NCI-H146 treated with DMSO at 0.1 percent for 48 hours (cell line): ENCODE data around the gene CADM3.

Experiments
- DNase-seq: peaks from one replicate; lab custom pipeline; 2025; ENCODE audit not compliant: unreplicated experiment; lab: John Stamatoyannopoulos, UW

CADM3 gene

GRCh38 chr1:159204161-159205141 lies 33.0 kb downstream of the CADM3 start, which contains the start of gene ACKR1:
ACKR1 (plus strand) TSS chr1:159204875; CDS start chr1:159204960, 85 bp downstream.
- DNase-seq: no peak

GRCh38 chr1:159205225-159205624 lies 33.8 kb downstream of the CADM3 start:
- no peak for DNase-seq

- no peak for DNase-seq
Measured at GRCh38 chr1:159206110-159206509, 34.7 kb downstream of the CADM3 start.

- no peak for DNase-seq
Measured at GRCh38 chr1:159207080-159207479, 35.7 kb downstream of the CADM3 start.

GRCh38 chr1:159207774-159208173 lies 36.4 kb downstream of the CADM3 start:
- DNase-seq: no peak

GRCh38 chr1:159208175-159208825 lies 36.9 kb downstream of the CADM3 start:
- DNase-seq: no peak

- DNase-seq: no peak
Measured at GRCh38 chr1:159209061-159209460, 37.6 kb downstream of the CADM3 start.

GRCh38 chr1:159211331-159212136 lies 40.1 kb downstream of the CADM3 start:
- DNase-seq: no peak

GRCh38 chr1:159212596-159212995 lies 41.2 kb downstream of the CADM3 start:
- no peak for DNase-seq

GRCh38 chr1:159214149-159214760 lies 42.8 kb downstream of the CADM3 start:
- DNase-seq: no peak

- no peak for DNase-seq
Measured at GRCh38 chr1:159218649-159219636, 47.5 kb downstream of the CADM3 start.

GRCh38 chr1:159222075-159222865 lies 50.9 kb downstream of the CADM3 start:
- no peak for DNase-seq

GRCh38 chr1:159223004-159223403 lies 51.6 kb downstream of the CADM3 start:
- no peak for DNase-seq

GRCh38 chr1:159228554-159228953 lies 57.1 kb downstream of the CADM3 start:
- DNase-seq: no peak

GRCh38 chr1:159229260-159229885 lies 58.0 kb downstream of the CADM3 start:
- DNase-seq: no peak

- no peak for DNase-seq
Measured at GRCh38 chr1:159229896-159230295, 58.5 kb downstream of the CADM3 start.

- DNase-seq: no peak
Measured at GRCh38 chr1:159239551-159240220, 68.3 kb downstream of the CADM3 start.

GRCh38 chr1:159247266-159247665 lies 75.9 kb downstream of the CADM3 start:
- no peak for DNase-seq
